WTC11 (cell line): Measurements from ENCODE around the gene DNAAF1. TPM values are rescaled to one million over a fixed set of nuclear protein-coding genes. Genes with fewer than 3 reads are reported as not detected.

Experiments
- ATAC-seq: fragments of 200-7000 bp; cut with Tn5 transposase; 2 replicates; pipeline ENCODE4 v1.10.0; 2021; ENCODE audit warnings: mild to moderate bottlenecking, moderate library complexity
- CTCF ChIA-PET: fragments of 300-600 bp; sonication (Branson Sonifier 250); formaldehyde crosslinking; loops from one replicate; lab custom pipeline; 2021; ENCODE audit warnings: antibody characterized with exemption; lab: Charles Lee
- POLR2A ChIA-PET: fragments of 350-600 bp; sonication (Branson Sonifier 250); formaldehyde crosslinking; loops from one replicate; lab custom pipeline; 2021; ENCODE audit warnings: antibody characterized with exemption; lab: Charles Lee
- DNase-seq: peaks from one replicate; pipeline ENCODE4 v3.0.0; 2021; ENCODE audit warnings: low spot score
- H3K27ac Mint-ChIP-seq: 2 replicates; pipeline ENCODE4 v1.8.0; 2021; ENCODE audit warnings: mixed read lengths
- H3K27me3 Mint-ChIP-seq: 2 replicates; pipeline ENCODE4 v1.8.0; 2021; ENCODE audit warnings: low read depth, mild to moderate bottlenecking, moderate library complexity, mixed read lengths
- H3K36me3 Mint-ChIP-seq: 2 replicates; pipeline ENCODE4 v1.8.0; 2021; ENCODE audit warnings: mixed read lengths
- H3K4me1 Mint-ChIP-seq: 2 replicates; pipeline ENCODE4 v1.8.0; 2022; ENCODE audit warnings: mixed read lengths
- H3K4me3 Mint-ChIP-seq: 2 replicates; pipeline ENCODE4 v1.8.0; 2021; ENCODE audit warnings: mild to moderate bottlenecking, moderate library complexity, mixed read lengths
- H3K9me3 Mint-ChIP-seq: 2 replicates; pipeline ENCODE4 v1.8.0; 2021; ENCODE audit warnings: mixed read lengths
- AR ChIP-seq: fragments of 250-450 bp; sonication (Bioruptor Pico); IDR thresholded peaks from 2 replicates; pipeline ENCODE4 v1.9.0; 2021; ENCODE audit warnings: mild to moderate bottlenecking
- ATF1 ChIP-seq: sonication (generic); formaldehyde crosslinking; IDR thresholded peaks from 2 replicates; pipeline ENCODE4 v1.8.1; 2023; ENCODE audit warnings: mild to moderate bottlenecking, moderate library complexity, missing genetic modification reagents
- CREB1 ChIP-seq: sonication (generic); formaldehyde crosslinking; IDR thresholded peaks from 2 replicates; pipeline ENCODE4 v1.8.0; 2023; ENCODE audit warnings: mild to moderate bottlenecking, missing genetic modification reagents
- E2F5 ChIP-seq: sonication (generic); formaldehyde crosslinking; IDR thresholded peaks from 2 replicates; pipeline ENCODE4 v1.8.1; 2022; ENCODE audit warnings: mild to moderate bottlenecking, moderate library complexity, missing genetic modification reagents
- ESRRA ChIP-seq: sonication (generic); formaldehyde crosslinking; IDR thresholded peaks from 2 replicates; pipeline ENCODE4 v1.8.1; 2022; ENCODE audit warnings: mild to moderate bottlenecking, missing genetic modification reagents, borderline replicate concordance
- GABPB1 ChIP-seq: sonication (generic); formaldehyde crosslinking; IDR thresholded peaks from 2 replicates; pipeline ENCODE4 v1.8.1; 2023; ENCODE audit warnings: mild to moderate bottlenecking, missing genetic modification reagents
- GRHL2 ChIP-seq: fragments of 250-450 bp; sonication (Bioruptor Pico); IDR thresholded peaks from 2 replicates; pipeline ENCODE4 v1.8.0; 2022; ENCODE audit warnings: mild to moderate bottlenecking, moderate library complexity; ENCODE audit not compliant: insufficient replicate concordance, severe bottlenecking
- IRF2 ChIP-seq: sonication (generic); formaldehyde crosslinking; IDR thresholded peaks from 2 replicates; pipeline ENCODE4 v1.8.0; 2022; ENCODE audit warnings: low read depth, missing genetic modification reagents, borderline replicate concordance
- MXD4 ChIP-seq: fragments of 250-450 bp; sonication (Bioruptor Pico); IDR thresholded peaks from 2 replicates; pipeline ENCODE4 v1.8.0; 2021; ENCODE audit warnings: mild to moderate bottlenecking, moderate library complexity, borderline replicate concordance
- RELA ChIP-seq: sonication (generic); formaldehyde crosslinking; IDR thresholded peaks from 2 replicates; pipeline ENCODE4 v1.8.1; 2022; ENCODE audit warnings: missing genetic modification reagents, mild to moderate bottlenecking, borderline replicate concordance
- RORB ChIP-seq: fragments of 250-450 bp; sonication (Bioruptor Pico); IDR thresholded peaks from 2 replicates; pipeline ENCODE4 v1.9.0; 2021; ENCODE audit warnings: mild to moderate bottlenecking
- SP1 ChIP-seq: sonication (generic); formaldehyde crosslinking; conservative IDR thresholded peaks from 2 replicates; pipeline ENCODE4 v1.8.1; 2022; ENCODE audit warnings: missing genetic modification reagents
- TEAD4 ChIP-seq: sonication (generic); formaldehyde crosslinking; IDR thresholded peaks from 2 replicates; pipeline ENCODE4 v1.8.0; 2022; ENCODE audit warnings: mild to moderate bottlenecking, missing genetic modification reagents
- USF2 ChIP-seq: sonication (generic); formaldehyde crosslinking; IDR thresholded peaks from 2 replicates; pipeline ENCODE4 v1.8.1; 2023; ENCODE audit warnings: mild to moderate bottlenecking, missing genetic modification reagents, moderate library complexity
- ZNF138 ChIP-seq: sonication (generic); formaldehyde crosslinking; conservative IDR thresholded peaks from 2 replicates; pipeline ENCODE4 v1.8.1; 2022; ENCODE audit warnings: mild to moderate bottlenecking, moderate library complexity, missing genetic modification reagents
- ZNF425 ChIP-seq: fragments of 250-450 bp; sonication (Bioruptor Pico); conservative IDR thresholded peaks from 2 replicates; pipeline ENCODE4 v1.9.0; 2021; ENCODE audit warnings: mild to moderate bottlenecking
- ZNF532 ChIP-seq: fragments of 250-450 bp; sonication (Bioruptor Pico); IDR thresholded peaks from 2 replicates; pipeline ENCODE4 v1.9.0; 2021; ENCODE audit warnings: mild to moderate bottlenecking, borderline replicate concordance
- ZSCAN18 ChIP-seq: fragments of 250-450 bp; sonication (Bioruptor Pico); IDR thresholded peaks from 2 replicates; pipeline ENCODE4 v2.1.2; 2022; ENCODE audit warnings: mild to moderate bottlenecking, moderate library complexity
- total RNA-seq: library from RNA; stranded (reverse); gene quantifications from 3 replicates; pipeline ENCODE4 v1.2.3, GENCODE V29; 2021

Gene DNAAF1
- total RNA-seq, 1 experiment from 2014 or later: 0.20 TPM

GRCh38 chr16:84117494-84117843 lies 27.6 kb upstream of the DNAAF1 start:
- TF ChIP-seq ZSCAN18 (CRISPR knock-in tag) (no peak), IRF2 (CRISPR knock-in tag) (no peak), USF2 (CRISPR knock-in tag) (no peak), TEAD4 (no peak), GRHL2 (CRISPR knock-in tag) (no peak), ZNF532 (CRISPR knock-in tag) (no peak), MXD4 (CRISPR knock-in tag) (no peak), ESRRA (CRISPR knock-in tag) (no peak), ZNF425 (CRISPR knock-in tag) (no peak), AR (CRISPR knock-in tag) (no peak), GABPB1 (CRISPR knock-in tag) (no peak), RORB (CRISPR knock-in tag) (no peak), E2F5 (CRISPR knock-in tag) (no peak), CREB1 (CRISPR knock-in tag) (no peak), SP1 (CRISPR knock-in tag) (no peak), ZNF138 (CRISPR knock-in tag) (no peak), RELA (CRISPR knock-in tag) (no peak), ATF1 (CRISPR knock-in tag) (no peak)
- peaks cover 5% of the 10 kb centered on the region for H3K36me3 Mint-ChIP-seq
- ATAC-seq (no peak), DNase-seq (no peak)
- H3K4me3 Mint-ChIP-seq: peak overlapping the region; percentile 86
- H3K4me1 Mint-ChIP-seq: peaks cover 11% of the 10 kb centered on the region
- H3K9me3 Mint-ChIP-seq: no peaks in the 10 kb centered on the region
- POLR2A ChIA-PET: interaction anchor here (1.3 kb wide), 2 partner anchors 28 to 103 kb away, joined by 5 to 7 read pairs; partner anchors contain the start of genes DNAAF1 and HSDL1
- CTCF ChIA-PET: interaction anchor here (0.8 to 2.4 kb wide), 14 partner anchors 11 to 1094 kb away, joined by 3 to 29 read pairs (median 6); partner anchors contain the start of genes DNAAF1, HSDL1 and TAF1C
- peak overlapping the region; percentile 13 for H3K27ac Mint-ChIP-seq
- H3K27me3 Mint-ChIP-seq: no peaks in the 10 kb centered on the region
